Neural cell (in vitro differentiated cells): ENCODE measurements around the gene AK1.

Experiments used
- EP300 ChIP-seq: fragments of 450-650 bp; conservative IDR thresholded peaks from 2 replicates; pipeline ENCODE4 v1.6.1; 2014; ENCODE audit warnings: antibody characterized with exemption, mild to moderate bottlenecking, moderate library complexity; ENCODE audit not compliant: poor library complexity, severe bottlenecking
- EZH2 ChIP-seq: fragments of 200-600, 300-800 bp; shearing (Covaris generic), sonication (generic); IDR thresholded peaks from 2 replicates; pipeline ENCODE4 v1.6.1; 2014; ENCODE audit warnings: antibody characterized with exemption, low read length, borderline replicate concordance, mild to moderate bottlenecking; ENCODE audit not compliant: insufficient read depth, poor library complexity, severe bottlenecking
- MXI1 ChIP-seq: fragments of 450-650 bp; conservative IDR thresholded peaks from 2 replicates; pipeline ENCODE4 v1.6.1; 2014; ENCODE audit warnings: antibody characterized with exemption, mild to moderate bottlenecking; ENCODE audit not compliant: poor library complexity, severe bottlenecking
- POLR2AphosphoS5 ChIP-seq: IDR thresholded peaks from 2 replicates; pipeline ENCODE4 v1.6.1; 2012
- RAD21 ChIP-seq: fragments of 450-650 bp; conservative IDR thresholded peaks from 2 replicates; pipeline ENCODE4 v1.6.1; 2014; ENCODE audit warnings: antibody characterized with exemption, mild to moderate bottlenecking, moderate library complexity
- SMC3 ChIP-seq: fragments of 450-650 bp; conservative IDR thresholded peaks from 2 replicates; pipeline ENCODE4 v1.6.1; 2014; ENCODE audit warnings: antibody characterized with exemption, mild to moderate bottlenecking, moderate library complexity; ENCODE audit not compliant: poor library complexity
- TF ChIP-seq, protein P1 (sequence below): fragments of 450-650 bp; IDR thresholded peaks from 2 replicates; pipeline ENCODE4 v1.5.1; 2014; ENCODE audit warnings: antibody characterized with exemption, mild to moderate bottlenecking, moderate library complexity; ENCODE audit not compliant: poor library complexity, severe bottlenecking
- TF ChIP-seq, protein P2 (sequence below): IDR thresholded peaks from 2 replicates; pipeline ENCODE4 v1.6.1; 2012; ENCODE audit warnings: borderline replicate concordance

- TF ChIP-seq, protein P1, sequence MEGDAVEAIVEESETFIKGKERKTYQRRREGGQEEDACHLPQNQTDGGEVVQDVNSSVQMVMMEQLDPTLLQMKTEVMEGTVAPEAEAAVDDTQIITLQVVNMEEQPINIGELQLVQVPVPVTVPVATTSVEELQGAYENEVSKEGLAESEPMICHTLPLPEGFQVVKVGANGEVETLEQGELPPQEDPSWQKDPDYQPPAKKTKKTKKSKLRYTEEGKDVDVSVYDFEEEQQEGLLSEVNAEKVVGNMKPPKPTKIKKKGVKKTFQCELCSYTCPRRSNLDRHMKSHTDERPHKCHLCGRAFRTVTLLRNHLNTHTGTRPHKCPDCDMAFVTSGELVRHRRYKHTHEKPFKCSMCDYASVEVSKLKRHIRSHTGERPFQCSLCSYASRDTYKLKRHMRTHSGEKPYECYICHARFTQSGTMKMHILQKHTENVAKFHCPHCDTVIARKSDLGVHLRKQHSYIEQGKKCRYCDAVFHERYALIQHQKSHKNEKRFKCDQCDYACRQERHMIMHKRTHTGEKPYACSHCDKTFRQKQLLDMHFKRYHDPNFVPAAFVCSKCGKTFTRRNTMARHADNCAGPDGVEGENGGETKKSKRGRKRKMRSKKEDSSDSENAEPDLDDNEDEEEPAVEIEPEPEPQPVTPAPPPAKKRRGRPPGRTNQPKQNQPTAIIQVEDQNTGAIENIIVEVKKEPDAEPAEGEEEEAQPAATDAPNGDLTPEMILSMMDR = no peak
- TF ChIP-seq EP300 (no peak), EZH2 (no peak), POLR2AphosphoS5 (no peak), MXI1 (no peak), SMC3 (no peak), RAD21 (no peak)
- TF ChIP-seq, protein P2, sequence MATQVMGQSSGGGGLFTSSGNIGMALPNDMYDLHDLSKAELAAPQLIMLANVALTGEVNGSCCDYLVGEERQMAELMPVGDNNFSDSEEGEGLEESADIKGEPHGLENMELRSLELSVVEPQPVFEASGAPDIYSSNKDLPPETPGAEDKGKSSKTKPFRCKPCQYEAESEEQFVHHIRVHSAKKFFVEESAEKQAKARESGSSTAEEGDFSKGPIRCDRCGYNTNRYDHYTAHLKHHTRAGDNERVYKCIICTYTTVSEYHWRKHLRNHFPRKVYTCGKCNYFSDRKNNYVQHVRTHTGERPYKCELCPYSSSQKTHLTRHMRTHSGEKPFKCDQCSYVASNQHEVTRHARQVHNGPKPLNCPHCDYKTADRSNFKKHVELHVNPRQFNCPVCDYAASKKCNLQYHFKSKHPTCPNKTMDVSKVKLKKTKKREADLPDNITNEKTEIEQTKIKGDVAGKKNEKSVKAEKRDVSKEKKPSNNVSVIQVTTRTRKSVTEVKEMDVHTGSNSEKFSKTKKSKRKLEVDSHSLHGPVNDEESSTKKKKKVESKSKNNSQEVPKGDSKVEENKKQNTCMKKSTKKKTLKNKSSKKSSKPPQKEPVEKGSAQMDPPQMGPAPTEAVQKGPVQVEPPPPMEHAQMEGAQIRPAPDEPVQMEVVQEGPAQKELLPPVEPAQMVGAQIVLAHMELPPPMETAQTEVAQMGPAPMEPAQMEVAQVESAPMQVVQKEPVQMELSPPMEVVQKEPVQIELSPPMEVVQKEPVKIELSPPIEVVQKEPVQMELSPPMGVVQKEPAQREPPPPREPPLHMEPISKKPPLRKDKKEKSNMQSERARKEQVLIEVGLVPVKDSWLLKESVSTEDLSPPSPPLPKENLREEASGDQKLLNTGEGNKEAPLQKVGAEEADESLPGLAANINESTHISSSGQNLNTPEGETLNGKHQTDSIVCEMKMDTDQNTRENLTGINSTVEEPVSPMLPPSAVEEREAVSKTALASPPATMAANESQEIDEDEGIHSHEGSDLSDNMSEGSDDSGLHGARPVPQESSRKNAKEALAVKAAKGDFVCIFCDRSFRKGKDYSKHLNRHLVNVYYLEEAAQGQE = no peak
Measured at GRCh38 chr9:127829205-127829906, 48.1 kb downstream of the AK1 start.
